Endodermal cell (in vitro differentiated cells): ENCODE data around the gene TRAF3IP3. TPM values are rescaled to one million over a fixed set of nuclear protein-coding genes. Genes with fewer than 3 reads are reported as not detected.

ENCODE experiments used
- DNase-seq: peaks from one replicate; pipeline ENCODE4 v3.0.0-alpha.2; 2017
- H3K27ac ChIP-seq: 2 replicates; pipeline ENCODE4 v1.5.1; 2013; ENCODE audit warnings: mild to moderate bottlenecking, low read depth, low read length, moderate library complexity
- H3K27me3 ChIP-seq: 2 replicates; pipeline ENCODE4 v1.6.1; 2013; ENCODE audit warnings: mild to moderate bottlenecking, low read length, moderate library complexity; ENCODE audit not compliant: insufficient read depth, control insufficient read depth, poor library complexity, severe bottlenecking
- H3K36me3 ChIP-seq: 2 replicates; pipeline ENCODE4 v1.7.0; 2013; ENCODE audit warnings: mild to moderate bottlenecking, low read length, moderate library complexity; ENCODE audit not compliant: control insufficient read depth, insufficient read depth
- H3K4me1 ChIP-seq: one replicate; pipeline ENCODE4 v1.7.0; 2013; ENCODE audit warnings: low read length; ENCODE audit not compliant: control insufficient read depth, insufficient read depth
- H3K4me3 ChIP-seq: 2 replicates; pipeline ENCODE4 v1.5.1; 2013; ENCODE audit warnings: mild to moderate bottlenecking, low read length, moderate library complexity
- H3K9ac ChIP-seq: 2 replicates; pipeline ENCODE4 v1.6.1; 2013; ENCODE audit warnings: mild to moderate bottlenecking, low read length, moderate library complexity; ENCODE audit not compliant: poor library complexity, severe bottlenecking; ENCODE audit errors: extremely low read depth
- H3K9me3 ChIP-seq: 2 replicates; pipeline ENCODE4 v1.6.1; 2013; ENCODE audit warnings: mild to moderate bottlenecking, low read length, moderate library complexity; ENCODE audit not compliant: control insufficient read depth
- H3K27ac Mint-ChIP-seq: 2 replicates; pipeline ENCODE4 v1.8.0; 2020; ENCODE audit warnings: mixed read lengths
- H3K27me3 Mint-ChIP-seq: 2 replicates; pipeline ENCODE4 v1.8.0; 2021; ENCODE audit warnings: mild to moderate bottlenecking, mixed read lengths; ENCODE audit not compliant: insufficient read depth
- H3K36me3 Mint-ChIP-seq: 2 replicates; pipeline ENCODE4 v1.8.0; 2020; ENCODE audit warnings: low read depth, mixed read lengths
- H3K4me1 Mint-ChIP-seq: 2 replicates; pipeline ENCODE4 v1.8.0; 2020; ENCODE audit warnings: mixed read lengths
- H3K4me3 Mint-ChIP-seq: 2 replicates; pipeline ENCODE4 v1.8.0; 2020; ENCODE audit warnings: mild to moderate bottlenecking, moderate library complexity, mixed read lengths
- H3K9me3 Mint-ChIP-seq: 2 replicates; pipeline ENCODE4 v1.8.0; 2020; ENCODE audit warnings: mild to moderate bottlenecking, mixed read lengths
- WGBS, 2 experiments: methylation state at CpG; one replicate each; pipeline versions ENCODE4 v1.1.5 to v1.1.7; 2013; ENCODE audit warnings: missing lambda C conversion rate in 2 of 2, mixed read lengths in 1 of 2; ENCODE audit not compliant: insufficient coverage in 1 of 2, insufficient read length in 1 of 2; 5-methylcytosine and 5-hydroxymethylcytosine counted together
- total RNA-seq, 2 donors: library from RNA; stranded (reverse); fragmentation: NEBNext Ultra II Directional in 1 of 2; extraction: Animal tissue kit (Norgen Biotek cat#: 25700) in 1 of 2; gene quantifications; 2 replicates in 1 of 2; 3 replicates in 1 of 2; pipeline ENCODE4 v1.2.1, GENCODE V29; 2021
- TF ChIP-seq, protein P1 (sequence below): fragments of 200-600 bp; sonication (generic); conservative IDR thresholded peaks from 2 replicates; pipeline ENCODE4 v1.5.0; 2021; ENCODE audit warnings: antibody characterized with exemption, mild to moderate bottlenecking

TRAF3IP3 gene
- total RNA-seq, 2 donors from 2014 or later = not detected

DNA sequence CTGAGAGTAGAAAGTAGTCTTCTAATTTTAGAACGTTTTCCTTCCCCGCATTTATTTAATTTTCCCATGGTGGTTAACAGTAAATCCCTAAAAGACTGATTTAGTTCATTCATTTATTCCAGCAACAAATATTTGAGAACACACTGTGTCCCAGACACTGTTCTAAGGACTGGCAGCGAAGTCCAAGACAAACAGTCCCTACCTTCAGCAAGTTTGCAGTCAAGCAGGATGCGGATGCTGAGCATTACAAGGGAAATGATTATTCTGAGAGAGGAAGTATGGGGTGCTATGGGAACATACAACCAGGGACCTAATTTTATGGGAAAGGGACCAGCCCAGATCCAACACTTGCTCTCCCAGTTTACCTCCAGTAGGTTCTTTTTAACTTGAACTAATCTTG, 29.7 kb downstream of the TRAF3IP3 start:
- peaks cover 4% of the 10 kb centered on the region for H3K36me3 ChIP-seq

DNA sequence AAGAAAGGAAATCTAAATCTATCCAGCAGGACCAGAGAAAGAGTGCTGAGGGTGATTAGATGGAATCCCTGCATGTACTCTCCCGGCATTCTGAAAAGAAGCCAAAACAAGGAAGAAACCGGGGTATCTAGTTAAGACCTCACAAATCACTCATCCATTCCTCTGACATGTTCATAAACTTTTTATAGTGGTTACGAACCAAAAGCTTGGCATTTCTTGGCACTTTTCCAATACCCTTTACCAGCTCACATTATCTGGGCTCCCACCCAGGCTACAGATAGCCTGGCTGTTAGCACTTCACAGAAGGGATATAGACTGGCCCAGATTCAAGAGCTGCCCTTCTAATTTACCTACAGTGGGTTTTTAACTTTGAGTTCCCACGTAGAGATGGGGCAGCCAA, 30.3 kb downstream of the TRAF3IP3 start:
- H3K4me1 ChIP-seq = no peaks in the 10 kb centered on the region
- Mint-ChIP-seq H3K4me1 (peaks cover 6% of the 10 kb centered on the region), H3K9me3 (peaks cover 4% of the 10 kb centered on the region), H3K27me3 (peaks cover 9% of the 10 kb centered on the region), H3K27ac (no peak overlapping the region), H3K36me3 (peaks cover 55% of the 10 kb centered on the region), H3K4me3 (no peak overlapping the region)
- TF ChIP-seq, protein P1, sequence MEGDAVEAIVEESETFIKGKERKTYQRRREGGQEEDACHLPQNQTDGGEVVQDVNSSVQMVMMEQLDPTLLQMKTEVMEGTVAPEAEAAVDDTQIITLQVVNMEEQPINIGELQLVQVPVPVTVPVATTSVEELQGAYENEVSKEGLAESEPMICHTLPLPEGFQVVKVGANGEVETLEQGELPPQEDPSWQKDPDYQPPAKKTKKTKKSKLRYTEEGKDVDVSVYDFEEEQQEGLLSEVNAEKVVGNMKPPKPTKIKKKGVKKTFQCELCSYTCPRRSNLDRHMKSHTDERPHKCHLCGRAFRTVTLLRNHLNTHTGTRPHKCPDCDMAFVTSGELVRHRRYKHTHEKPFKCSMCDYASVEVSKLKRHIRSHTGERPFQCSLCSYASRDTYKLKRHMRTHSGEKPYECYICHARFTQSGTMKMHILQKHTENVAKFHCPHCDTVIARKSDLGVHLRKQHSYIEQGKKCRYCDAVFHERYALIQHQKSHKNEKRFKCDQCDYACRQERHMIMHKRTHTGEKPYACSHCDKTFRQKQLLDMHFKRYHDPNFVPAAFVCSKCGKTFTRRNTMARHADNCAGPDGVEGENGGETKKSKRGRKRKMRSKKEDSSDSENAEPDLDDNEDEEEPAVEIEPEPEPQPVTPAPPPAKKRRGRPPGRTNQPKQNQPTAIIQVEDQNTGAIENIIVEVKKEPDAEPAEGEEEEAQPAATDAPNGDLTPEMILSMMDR = no peak
- no peak overlapping the region for H3K9ac ChIP-seq
- DNase-seq = no peak
- WGBS, 2 experiments = 68 to 73% methylated on average over 4 of the region's 4 CpGs
- H3K4me3 ChIP-seq = no peak overlapping the region
- peaks cover 10% of the 10 kb centered on the region for H3K9me3 ChIP-seq
- H3K27me3 ChIP-seq = peaks cover 60% of the 10 kb centered on the region
- no peak overlapping the region for H3K27ac ChIP-seq
- H3K36me3 ChIP-seq = peaks cover 4% of the 10 kb centered on the region

More for the DNA sequence above, 29.7 kb downstream of the TRAF3IP3 start:
- Mint-ChIP-seq H3K4me1 (peaks cover 6% of the 10 kb centered on the region), H3K27ac (no peak overlapping the region), H3K4me3 (no peak overlapping the region), H3K27me3 (peaks cover 9% of the 10 kb centered on the region), H3K9me3 (peaks cover 4% of the 10 kb centered on the region), H3K36me3 (peaks cover 50% of the 10 kb centered on the region)
- H3K27ac ChIP-seq = no peak overlapping the region
- H3K4me1 ChIP-seq = no peaks in the 10 kb centered on the region
- no peak overlapping the region for H3K4me3 ChIP-seq
- no peak overlapping the region for H3K9ac ChIP-seq
- peaks cover 10% of the 10 kb centered on the region for H3K9me3 ChIP-seq
- peaks cover 55% of the 10 kb centered on the region for H3K27me3 ChIP-seq
- TF ChIP-seq, protein P1 = no peak
- DNase-seq = no peak
- WGBS, 2 experiments = 100% methylated on average over 2 to 4 of the region's 4 CpGs

DNA sequence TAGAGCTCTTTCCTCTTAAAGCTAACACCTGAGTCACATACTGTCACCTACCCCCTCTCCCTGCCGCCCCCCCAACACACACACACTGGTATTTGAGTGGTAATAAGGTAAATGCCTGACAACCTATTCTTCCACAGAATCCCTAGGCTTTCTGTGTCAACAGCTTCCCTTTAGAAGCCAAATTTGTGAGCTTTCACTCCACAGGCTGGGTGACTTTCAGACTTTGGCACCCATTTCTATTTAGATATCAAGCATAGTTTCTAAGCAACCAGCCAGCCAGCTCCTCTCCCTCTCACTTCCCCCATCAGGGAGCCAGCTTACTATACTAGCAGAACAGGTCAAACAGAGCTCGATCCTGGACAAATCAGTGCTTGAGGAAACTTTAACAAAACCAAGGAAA, 31.7 kb downstream of the TRAF3IP3 start:
- H3K27ac Mint-ChIP-seq = no peak overlapping the region
- no peak for DNase-seq
- peaks cover 6% of the 10 kb centered on the region for H3K4me1 Mint-ChIP-seq
- H3K9me3 ChIP-seq = peaks cover 10% of the 10 kb centered on the region
- H3K27me3 ChIP-seq = peaks cover 75% of the 10 kb centered on the region
- WGBS, 2 experiments = 59 to 78% methylated on average over 1 of the region's 2 CpGs
- no peak overlapping the region for H3K4me3 ChIP-seq
- no peak overlapping the region for H3K27ac ChIP-seq
- peaks cover 2% of the 10 kb centered on the region for H3K36me3 ChIP-seq
- H3K27me3 Mint-ChIP-seq = peaks cover 9% of the 10 kb centered on the region
- no peak overlapping the region for H3K9ac ChIP-seq
- peaks cover 4% of the 10 kb centered on the region for H3K9me3 Mint-ChIP-seq
- TF ChIP-seq, protein P1 = no peak
- no peak overlapping the region for H3K4me3 Mint-ChIP-seq
- no peaks in the 10 kb centered on the region for H3K4me1 ChIP-seq
- peaks cover 63% of the 10 kb centered on the region for H3K36me3 Mint-ChIP-seq
